HepG2 (cell line): ENCODE results near the gene CHEK2. TPM values are rescaled to one million over a fixed set of nuclear protein-coding genes. Genes with fewer than 3 reads are reported as not detected.

Experiments
- CEBPG ChIP-seq: IDR thresholded peaks from 2 replicates; pipeline ENCODE4 v1.6.1; 2016
- GFI1 ChIP-seq: sonication (generic); formaldehyde crosslinking; IDR thresholded peaks from 2 replicates; pipeline ENCODE4 v1.5.0; 2020; ENCODE audit warnings: missing genetic modification reagents, mild to moderate bottlenecking, borderline replicate concordance
- MAF1 ChIP-seq: sonication (generic); formaldehyde crosslinking; IDR thresholded peaks from 2 replicates; pipeline ENCODE4 v1.5.0; 2020; ENCODE audit warnings: missing genetic modification reagents, borderline replicate concordance
- MIXL1 ChIP-seq: IDR thresholded peaks from 2 replicates; pipeline ENCODE4 v1.6.1; 2016
- NBN ChIP-seq: fragments of 450-650 bp; conservative IDR thresholded peaks from 2 replicates; pipeline ENCODE4 v1.6.1; 2017
- NCOA2 ChIP-seq: sonication (generic); formaldehyde crosslinking; IDR thresholded peaks from 2 replicates; pipeline ENCODE4 v1.8.0; 2022; ENCODE audit warnings: inconsistent platforms
- NCOA5 ChIP-seq: sonication (generic); formaldehyde crosslinking; IDR thresholded peaks from 2 replicates; pipeline ENCODE4 v1.4.0; 2020; ENCODE audit warnings: missing genetic modification reagents
- NCOR1 ChIP-seq: fragments of 200-600 bp; sonication (generic); IDR thresholded peaks from 2 replicates; pipeline ENCODE4 v1.7.0; 2017; ENCODE audit warnings: antibody characterized with exemption, low read length, borderline replicate concordance
- NFKBIZ ChIP-seq: IDR thresholded peaks from 2 replicates; pipeline ENCODE4 v1.6.1; 2018; ENCODE audit warnings: missing genetic modification reagents, missing compliant biosample characterization
- NRL ChIP-seq: sonication (generic); formaldehyde crosslinking; IDR thresholded peaks from 2 replicates; pipeline ENCODE4 v1.5.0; 2020; ENCODE audit warnings: missing genetic modification reagents, mild to moderate bottlenecking, moderate library complexity, borderline replicate concordance
- SKI ChIP-seq: fragments of 450-650 bp; IDR thresholded peaks from one replicate; pipeline ENCODE4 v1.6.1; 2018; ENCODE audit warnings: mild to moderate bottlenecking; ENCODE audit not compliant: partially characterized antibody
- TBX2 ChIP-seq: sonication (generic); formaldehyde crosslinking; IDR thresholded peaks from 2 replicates; pipeline ENCODE4 v1.5.0; 2020; ENCODE audit warnings: missing genetic modification reagents, mild to moderate bottlenecking, borderline replicate concordance
- ZKSCAN1 ChIP-seq: fragments of 150-350 bp; IDR thresholded peaks from 2 replicates; pipeline ENCODE4 v1.6.1; 2014; ENCODE audit warnings: low read length
- ZNF317 ChIP-seq: sonication (generic); formaldehyde crosslinking; IDR thresholded peaks from 2 replicates; pipeline ENCODE4 v1.5.0; 2020; ENCODE audit warnings: mild to moderate bottlenecking, missing genetic modification reagents
- ZNF335 ChIP-seq: sonication (generic); formaldehyde crosslinking; IDR thresholded peaks from 2 replicates; pipeline ENCODE4 v1.4.0; 2020; ENCODE audit warnings: missing genetic modification reagents
- ZNF615 ChIP-seq: sonication (generic); formaldehyde crosslinking; IDR thresholded peaks from 2 replicates; pipeline ENCODE4 v1.5.0; 2020; ENCODE audit warnings: mild to moderate bottlenecking, missing genetic modification reagents, borderline replicate concordance
- polyA plus RNA-seq, 8 experiments: library from polyadenylated mRNA; depleted of rRNA in 3 of 8; stranded (reverse) in 7 of 8; unstranded in 1 of 8; fragments of >200 nt; fragmentation: Illumina TruSeq in 4 of 8; extraction: Trizol in 4 of 8; gene quantifications; 2 replicates each; pipeline versions ENCODE4 v1.2.1 to v1.2.3, GENCODE V29; 2011 to 2016; ENCODE audit warnings: low read depth in 4 of 8, missing spikeins in 1 of 8, mixed read lengths in 1 of 8; ENCODE audit not compliant: insufficient read depth in 1 of 8
- total RNA-seq, 5 experiments: library from RNA; depleted of rRNA; stranded (reverse); fragments of >200 nt; fragmentation: Illumina TruSeq; extraction: Trizol; gene quantifications; 2 replicates each; pipeline ENCODE4 v1.2.3, GENCODE V29; 2016; ENCODE audit warnings: low read depth in 1 of 5
- TF ChIP-seq, protein P1 (sequence below), 2 experiments: sonication (generic) in 1 of 2; formaldehyde crosslinking in 1 of 2; IDR thresholded peaks; 2 replicates each; pipeline versions ENCODE4 v1.4.0 to v1.6.1; 2016 to 2020; ENCODE audit warnings: borderline replicate concordance in 1 of 2, low read depth in 1 of 2, mild to moderate bottlenecking in 1 of 2, missing genetic modification reagents in 1 of 2
- TF ChIP-seq, protein P2 (sequence below): sonication (generic); formaldehyde crosslinking; IDR thresholded peaks from 2 replicates; pipeline ENCODE4 v1.5.1; 2020; ENCODE audit warnings: missing genetic modification reagents, mild to moderate bottlenecking, borderline replicate concordance
- TF ChIP-seq, protein P3 (sequence below): sonication (generic); formaldehyde crosslinking; conservative IDR thresholded peaks from 2 replicates; pipeline ENCODE4 v1.4.0; 2020; ENCODE audit warnings: mild to moderate bottlenecking, missing genetic modification reagents, moderate library complexity
- TF ChIP-seq, protein P4 (sequence below): sonication (generic); formaldehyde crosslinking; IDR thresholded peaks from 2 replicates; pipeline ENCODE4 v1.5.1; 2020; ENCODE audit warnings: missing genetic modification reagents, mild to moderate bottlenecking, borderline replicate concordance

Gene CHEK2
- total and polyA plus RNA-seq, 2 of the 13 experiments (the other 11 are each of a cell fraction or from before 2014, with no cell fraction given) = 27.0 to 40.5 TPM

DNA sequence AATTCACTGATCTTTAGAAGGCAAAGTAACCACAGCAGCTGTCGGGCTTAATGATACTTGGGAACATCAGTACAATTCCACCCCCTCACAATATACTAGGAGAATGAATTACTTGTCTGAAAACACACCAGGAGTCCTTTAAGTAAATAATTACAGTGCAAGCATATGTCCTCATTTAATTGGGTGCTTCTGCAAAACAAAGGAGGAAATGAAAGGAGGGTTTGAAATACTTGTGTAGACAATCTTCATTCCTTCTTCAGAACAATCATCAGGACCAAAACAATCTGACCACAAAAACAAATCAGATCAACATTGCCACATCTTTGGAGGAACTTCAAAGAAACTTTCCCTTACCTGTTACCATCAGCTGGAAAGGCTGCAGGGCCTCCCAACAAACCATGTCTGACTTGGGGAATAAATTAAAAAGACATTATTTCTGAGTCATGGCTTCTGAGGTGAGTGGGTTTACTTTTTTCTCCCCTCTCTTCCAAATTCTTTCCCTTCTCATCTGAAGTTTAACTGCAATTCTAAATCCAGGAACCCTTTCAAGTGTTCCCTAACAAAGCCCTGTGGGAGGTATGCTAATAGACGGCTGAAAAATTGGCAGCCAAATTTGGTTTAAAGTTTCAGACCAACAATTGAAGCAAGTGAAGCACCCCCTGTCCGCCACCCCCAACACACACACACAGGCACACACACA, 18.4 kb upstream of the CHEK2 start (continued):
- TF ChIP-seq, protein P1, sequence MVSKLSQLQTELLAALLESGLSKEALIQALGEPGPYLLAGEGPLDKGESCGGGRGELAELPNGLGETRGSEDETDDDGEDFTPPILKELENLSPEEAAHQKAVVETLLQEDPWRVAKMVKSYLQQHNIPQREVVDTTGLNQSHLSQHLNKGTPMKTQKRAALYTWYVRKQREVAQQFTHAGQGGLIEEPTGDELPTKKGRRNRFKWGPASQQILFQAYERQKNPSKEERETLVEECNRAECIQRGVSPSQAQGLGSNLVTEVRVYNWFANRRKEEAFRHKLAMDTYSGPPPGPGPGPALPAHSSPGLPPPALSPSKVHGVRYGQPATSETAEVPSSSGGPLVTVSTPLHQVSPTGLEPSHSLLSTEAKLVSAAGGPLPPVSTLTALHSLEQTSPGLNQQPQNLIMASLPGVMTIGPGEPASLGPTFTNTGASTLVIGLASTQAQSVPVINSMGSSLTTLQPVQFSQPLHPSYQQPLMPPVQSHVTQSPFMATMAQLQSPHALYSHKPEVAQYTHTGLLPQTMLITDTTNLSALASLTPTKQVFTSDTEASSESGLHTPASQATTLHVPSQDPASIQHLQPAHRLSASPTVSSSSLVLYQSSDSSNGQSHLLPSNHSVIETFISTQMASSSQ (IDR thresholded peaks at IDR 0.05; ENCODE audit: low read depth) = peak; percentile 71; the same call in 1 of the 2 replicates
- TF ChIP-seq, protein P1 (CRISPR knock-in tag; IDR thresholded peaks at IDR 0.05; ENCODE audit: borderline replicate concordance) = no peak; the same call in 1 of the 2 replicates
- peak; percentile 91 for TF ChIP-seq NCOA2 (CRISPR knock-in tag)
- TF ChIP-seq NFKBIZ = peak; percentile 67; the same call in 1 of the 2 replicates
- TF ChIP-seq NCOA5 (CRISPR knock-in tag) = no peak
- TF ChIP-seq, protein P2, sequence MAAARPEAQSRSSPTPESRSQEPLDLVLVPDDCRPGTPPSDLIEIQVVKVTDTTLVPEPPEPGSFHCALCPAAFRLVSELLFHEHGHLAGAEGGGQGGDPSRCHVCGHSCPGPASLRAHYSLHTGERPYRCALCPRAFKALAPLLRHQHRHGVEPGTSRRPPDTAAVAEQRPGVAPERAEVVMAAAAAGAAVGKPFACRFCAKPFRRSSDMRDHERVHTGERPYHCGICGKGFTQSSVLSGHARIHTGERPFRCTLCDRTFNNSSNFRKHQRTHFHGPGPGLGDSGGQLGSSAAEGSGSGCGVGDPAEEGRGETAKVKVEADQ = no peak
- 0 out of 2 replicates have a peak, but pooled peaks have one; percentile 26 for TF ChIP-seq MIXL1 (CRISPR knock-in tag)
- TF ChIP-seq ZNF615 = no peak
- TF ChIP-seq TBX2 = peak; percentile 46; the same call in 1 of the 2 replicates
- 0 out of 2 replicates have a peak, but pooled peaks have one; percentile 31 for TF ChIP-seq ZNF335
- peak; percentile 94 for TF ChIP-seq GFI1 (CRISPR knock-in tag)
- TF ChIP-seq ZKSCAN1 = no peak
- no peak for TF ChIP-seq MAF1 (CRISPR knock-in tag)
- TF ChIP-seq, protein P3, sequence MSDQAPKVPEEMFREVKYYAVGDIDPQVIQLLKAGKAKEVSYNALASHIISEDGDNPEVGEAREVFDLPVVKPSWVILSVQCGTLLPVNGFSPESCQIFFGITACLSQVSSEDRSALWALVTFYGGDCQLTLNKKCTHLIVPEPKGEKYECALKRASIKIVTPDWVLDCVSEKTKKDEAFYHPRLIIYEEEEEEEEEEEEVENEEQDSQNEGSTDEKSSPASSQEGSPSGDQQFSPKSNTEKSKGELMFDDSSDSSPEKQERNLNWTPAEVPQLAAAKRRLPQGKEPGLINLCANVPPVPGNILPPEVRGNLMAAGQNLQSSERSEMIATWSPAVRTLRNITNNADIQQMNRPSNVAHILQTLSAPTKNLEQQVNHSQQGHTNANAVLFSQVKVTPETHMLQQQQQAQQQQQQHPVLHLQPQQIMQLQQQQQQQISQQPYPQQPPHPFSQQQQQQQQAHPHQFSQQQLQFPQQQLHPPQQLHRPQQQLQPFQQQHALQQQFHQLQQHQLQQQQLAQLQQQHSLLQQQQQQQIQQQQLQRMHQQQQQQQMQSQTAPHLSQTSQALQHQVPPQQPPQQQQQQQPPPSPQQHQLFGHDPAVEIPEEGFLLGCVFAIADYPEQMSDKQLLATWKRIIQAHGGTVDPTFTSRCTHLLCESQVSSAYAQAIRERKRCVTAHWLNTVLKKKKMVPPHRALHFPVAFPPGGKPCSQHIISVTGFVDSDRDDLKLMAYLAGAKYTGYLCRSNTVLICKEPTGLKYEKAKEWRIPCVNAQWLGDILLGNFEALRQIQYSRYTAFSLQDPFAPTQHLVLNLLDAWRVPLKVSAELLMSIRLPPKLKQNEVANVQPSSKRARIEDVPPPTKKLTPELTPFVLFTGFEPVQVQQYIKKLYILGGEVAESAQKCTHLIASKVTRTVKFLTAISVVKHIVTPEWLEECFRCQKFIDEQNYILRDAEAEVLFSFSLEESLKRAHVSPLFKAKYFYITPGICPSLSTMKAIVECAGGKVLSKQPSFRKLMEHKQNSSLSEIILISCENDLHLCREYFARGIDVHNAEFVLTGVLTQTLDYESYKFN (CRISPR knock-in tag) = peak; percentile 77
- TF ChIP-seq CEBPG = peak; percentile 89
- no peak for TF ChIP-seq ZNF317
- TF ChIP-seq SKI = peak; percentile 40
- no peak for TF ChIP-seq NRL (CRISPR knock-in tag)
- peak; percentile 56; the same call in 1 of the 2 replicates for TF ChIP-seq NCOR1
- TF ChIP-seq, protein P4, sequence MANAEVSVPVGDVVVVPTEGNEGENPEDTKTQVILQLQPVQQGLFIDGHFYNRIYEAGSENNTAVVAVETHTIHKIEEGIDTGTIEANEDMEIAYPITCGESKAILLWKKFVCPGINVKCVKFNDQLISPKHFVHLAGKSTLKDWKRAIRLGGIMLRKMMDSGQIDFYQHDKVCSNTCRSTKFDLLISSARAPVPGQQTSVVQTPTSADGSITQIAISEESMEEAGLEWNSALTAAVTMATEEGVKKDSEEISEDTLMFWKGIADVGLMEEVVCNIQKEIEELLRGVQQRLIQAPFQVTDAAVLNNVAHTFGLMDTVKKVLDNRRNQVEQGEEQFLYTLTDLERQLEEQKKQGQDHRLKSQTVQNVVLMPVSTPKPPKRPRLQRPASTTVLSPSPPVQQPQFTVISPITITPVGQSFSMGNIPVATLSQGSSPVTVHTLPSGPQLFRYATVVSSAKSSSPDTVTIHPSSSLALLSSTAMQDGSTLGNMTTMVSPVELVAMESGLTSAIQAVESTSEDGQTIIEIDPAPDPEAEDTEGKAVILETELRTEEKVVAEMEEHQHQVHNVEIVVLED (CRISPR knock-in tag) = no peak
- no peak for TF ChIP-seq NBN
